Large intestine (tissue), 3 donors: Measurements from ENCODE around the gene REM2. TPM values are rescaled to one million over a fixed set of nuclear protein-coding genes. Genes with fewer than 3 reads are reported as not detected.
"Not testable (repeated sequence)": the region's sequence is repeated elsewhere in the genome, so short reads cannot be mapped to it uniquely, and the experiment has no call there.

Experiments used
- DNase-seq, 2 donors: peaks; one replicate each; pipeline versions ENCODE4 v3.0.0 to v3.0.0-alpha.2; 2013
- H3K27ac ChIP-seq: one replicate; pipeline ENCODE4 v1.5.1; 2013; ENCODE audit warnings: low read length
- H3K27me3 ChIP-seq: 2 replicates; pipeline ENCODE4 v1.6.1; 2013; ENCODE audit warnings: low read length; ENCODE audit not compliant: control insufficient read depth, insufficient read depth
- H3K36me3 ChIP-seq: 2 replicates; pipeline ENCODE4 v1.6.1; 2013; ENCODE audit warnings: low read length; ENCODE audit not compliant: control insufficient read depth, insufficient read depth
- H3K4me1 ChIP-seq: one replicate; pipeline ENCODE4 v1.6.1; 2013; ENCODE audit warnings: low read length; ENCODE audit not compliant: control insufficient read depth, insufficient read depth
- H3K4me3 ChIP-seq: one replicate; pipeline ENCODE4 v1.5.1; 2013; ENCODE audit warnings: low read length
- H3K9me3 ChIP-seq: one replicate; pipeline ENCODE4 v1.6.1; 2013; ENCODE audit warnings: mild to moderate bottlenecking, low read depth, low read length, moderate library complexity; ENCODE audit not compliant: control insufficient read depth
- WGBS: methylation state at CpG from one replicate; pipeline ENCODE4 v1.1.5; 2013; ENCODE audit warnings: low lambda C conversion rate; ENCODE audit not compliant: insufficient coverage; 5-methylcytosine and 5-hydroxymethylcytosine counted together
- polyA plus RNA-seq: library from polyadenylated mRNA; unstranded; fragments of 120-200 nt; gene quantifications from one replicate; pipeline ENCODE4 v1.2.1, GENCODE V29; 2013

The REM2 gene
- polyA plus RNA-seq, 1 donor, result 0.72 TPM

GRCh38 chr14:22848351-22849164 lies 34.5 kb upstream of the REM2 start:
- DNase-seq, result peak in 1 of 2 donors; percentile 57
- H3K27ac ChIP-seq, result peak overlapping the region; percentile 50
- H3K36me3 ChIP-seq, result peaks cover 34% of the 10 kb centered on the region
- no CpG with 5 or more reads among the region's 12 CpGs for WGBS
- no peak overlapping the region for H3K4me3 ChIP-seq
- H3K27me3 ChIP-seq, result no peaks in the 10 kb centered on the region
- no peaks in the 10 kb centered on the region for H3K9me3 ChIP-seq
- peaks cover 42% of the 10 kb centered on the region for H3K4me1 ChIP-seq

DNA sequence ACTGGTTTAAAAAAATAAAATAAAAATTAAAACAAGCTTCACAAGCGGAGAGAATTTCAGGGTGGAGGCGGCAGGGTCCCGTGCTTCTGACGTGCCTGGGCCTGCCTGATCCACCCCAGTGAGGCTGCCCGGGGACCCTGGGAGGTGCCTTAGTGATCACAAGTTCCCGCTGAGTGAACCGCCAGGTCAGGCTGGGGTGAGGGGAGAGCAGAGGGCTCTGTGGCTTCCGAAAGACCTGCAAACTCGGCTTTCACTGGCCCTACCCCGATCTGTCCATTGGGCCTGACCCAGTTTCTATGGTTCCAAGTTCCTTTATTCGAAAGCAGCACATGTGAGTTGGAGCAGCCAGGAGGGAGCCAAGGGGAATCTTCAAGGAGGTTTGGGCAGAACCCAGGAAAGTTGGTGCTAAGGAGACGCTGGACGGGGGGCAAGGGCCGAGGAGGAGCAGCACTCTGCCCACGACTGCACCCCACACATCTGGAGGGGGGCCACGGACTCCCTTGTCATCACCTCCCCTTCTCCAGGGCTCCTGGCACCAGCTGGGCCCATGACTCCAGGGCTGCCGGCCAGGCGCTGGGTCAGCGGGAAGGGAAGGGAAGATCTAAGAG lies 33.7 kb upstream of the REM2 start:
- H3K27ac ChIP-seq, result peak overlapping the region; percentile 50
- DNase-seq, result no peak
- WGBS, result no CpG with 5 or more reads among the region's 19 CpGs
- no peak overlapping the region for H3K4me3 ChIP-seq
- peaks cover 44% of the 10 kb centered on the region for H3K4me1 ChIP-seq
- peaks cover 26% of the 10 kb centered on the region for H3K36me3 ChIP-seq
- no peaks in the 10 kb centered on the region for H3K27me3 ChIP-seq
- no peaks in the 10 kb centered on the region for H3K9me3 ChIP-seq

- WGBS, result no CpG with 5 or more reads among the region's 9 CpGs
- Histone ChIP-seq H3K27ac (peak overlapping the region; percentile 92), H3K4me1 (peaks cover 52% of the 10 kb centered on the region), H3K36me3 (peaks cover 8% of the 10 kb centered on the region), H3K27me3 (no peaks in the 10 kb centered on the region), H3K9me3 (no peaks in the 10 kb centered on the region), H3K4me3 (no peak overlapping the region)
- DNase-seq, result no peak
Observed at GRCh38 chr14:22850944-22851764, 31.9 kb upstream of the REM2 start.

DNA sequence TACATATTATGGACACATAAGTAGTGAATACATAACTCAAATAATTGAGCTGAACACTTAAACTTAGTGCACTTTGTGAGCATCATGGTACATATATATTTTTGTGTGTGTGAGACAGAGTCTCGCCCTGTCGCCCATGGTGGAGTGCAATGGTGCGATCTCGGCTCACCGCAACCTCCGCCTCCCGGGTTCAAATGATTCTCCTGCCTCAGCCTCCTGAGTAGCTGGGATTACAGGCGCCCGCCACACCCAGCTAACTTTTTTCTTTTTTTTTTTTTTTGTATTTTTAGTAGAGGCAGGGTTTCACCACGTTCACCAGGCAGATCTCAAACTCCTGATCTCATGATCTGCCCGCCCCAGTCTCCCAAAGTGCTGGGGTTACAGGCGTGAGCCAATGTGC lies 30.8 kb upstream of the REM2 start:
- not testable (repeated sequence) for DNase-seq, H3K4me3 ChIP-seq, H3K36me3 ChIP-seq, H3K9me3 ChIP-seq, H3K27me3 ChIP-seq
- H3K27ac ChIP-seq, result peak overlapping the region; percentile 92
- peaks cover 52% of the 10 kb centered on the region for H3K4me1 ChIP-seq
- no CpG with 5 or more reads among the region's 12 CpGs for WGBS

DNA sequence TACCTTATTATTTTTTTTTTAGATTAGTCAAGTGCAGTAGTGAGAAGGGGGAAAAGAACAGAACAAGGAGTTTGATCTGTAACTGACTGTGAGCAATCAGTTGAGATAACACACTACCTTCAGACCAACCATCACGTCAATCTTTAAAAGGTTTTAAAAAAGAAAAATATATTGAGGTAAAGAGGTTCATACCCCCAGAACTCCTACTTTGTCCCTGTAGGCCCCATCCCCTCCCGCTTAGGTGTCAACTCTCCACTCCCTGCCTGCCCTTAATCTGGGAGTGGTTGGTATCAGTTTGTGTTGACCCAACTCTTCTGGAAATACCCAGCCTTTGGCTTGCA lies 30.5 kb upstream of the REM2 start:
- no CpG with 5 or more reads among the region's 2 CpGs for WGBS
- Histone ChIP-seq H3K27me3 (no peaks in the 10 kb centered on the region), H3K36me3 (no peaks in the 10 kb centered on the region), H3K9me3 (peaks cover 2% of the 10 kb centered on the region), H3K27ac (peak overlapping the region; percentile 92), H3K4me3 (no peak overlapping the region), H3K4me1 (peaks cover 52% of the 10 kb centered on the region)
- no peak for DNase-seq

GRCh38 chr14:22852940-22853767 lies 29.9 kb upstream of the REM2 start:
- H3K27me3 ChIP-seq, result no peaks in the 10 kb centered on the region
- H3K27ac ChIP-seq, result peak overlapping the region; percentile 92
- peak; percentile 91 to 97 for DNase-seq
- H3K9me3 ChIP-seq, result peaks cover 2% of the 10 kb centered on the region
- peaks cover 47% of the 10 kb centered on the region for H3K4me1 ChIP-seq
- H3K36me3 ChIP-seq, result no peaks in the 10 kb centered on the region
- peak overlapping the region; percentile 48 for H3K4me3 ChIP-seq
- WGBS, result no CpG with 5 or more reads among the region's 20 CpGs

- H3K27ac ChIP-seq, result peak overlapping the region; percentile 86
- H3K4me3 ChIP-seq, H3K9me3 ChIP-seq, H3K27me3 ChIP-seq, H3K36me3 ChIP-seq, DNase-seq: not testable (repeated sequence)
- peaks cover 44% of the 10 kb centered on the region for H3K4me1 ChIP-seq
- no CpG with 5 or more reads among the region's 11 CpGs for whole genome bisulfite sequencing
Observed at GRCh38 chr14:22854296-22854695, 28.7 kb upstream of the REM2 start.

DNA sequence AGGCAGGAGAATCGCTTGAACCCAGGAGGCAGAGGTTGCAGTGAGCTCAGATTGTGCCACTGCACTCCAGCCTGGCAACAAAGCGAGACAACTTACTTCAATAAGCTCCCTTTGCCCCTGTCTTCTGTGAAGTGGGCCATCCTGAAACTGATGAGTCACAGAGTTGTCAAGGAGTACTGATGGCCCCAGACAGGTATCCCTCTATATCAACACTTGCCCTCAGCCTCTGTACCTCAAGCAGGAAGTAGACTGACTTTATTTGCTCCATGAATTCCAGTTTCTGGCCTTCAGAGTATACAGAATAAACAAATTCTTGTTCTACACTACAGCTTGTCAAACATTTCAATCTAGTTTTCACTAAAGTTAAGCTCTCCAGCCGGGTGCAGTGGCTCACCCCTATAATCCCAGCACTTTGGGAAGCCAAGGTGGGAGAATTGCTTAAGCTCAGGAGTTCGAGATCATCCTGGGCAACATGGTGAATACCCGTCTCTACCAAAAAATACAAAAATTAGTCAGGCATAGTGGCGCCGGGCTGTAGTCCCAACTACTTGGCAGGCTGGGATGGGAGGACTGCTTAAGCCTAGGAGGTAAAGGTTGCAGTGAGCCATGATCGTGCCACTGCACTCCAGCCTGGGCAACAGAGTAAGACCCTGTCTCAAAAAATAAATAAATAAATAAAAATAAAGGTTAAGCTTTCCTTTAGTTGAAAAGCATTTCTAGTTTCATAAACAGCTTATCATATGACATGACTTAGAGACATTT lies 27.9 kb upstream of the REM2 start:
- Histone ChIP-seq H3K27me3 (no peaks in the 10 kb centered on the region), H3K4me1 (peaks cover 39% of the 10 kb centered on the region), H3K36me3 (no peaks in the 10 kb centered on the region), H3K4me3 (no peak overlapping the region), H3K27ac (peak overlapping the region; percentile 86), H3K9me3 (peaks cover 2% of the 10 kb centered on the region)
- peak; percentile 75 to 84 for DNase-seq
- WGBS, result no CpG with 5 or more reads among the region's 8 CpGs

- H3K27ac ChIP-seq, result no peak overlapping the region
- no peaks in the 10 kb centered on the region for H3K36me3 ChIP-seq
- H3K4me1 ChIP-seq, result peaks cover 29% of the 10 kb centered on the region
- no CpG with 5 or more reads among the region's 5 CpGs for WGBS
- H3K27me3 ChIP-seq, result no peaks in the 10 kb centered on the region
- DNase-seq, result no peak
- H3K9me3 ChIP-seq, result peaks cover 2% of the 10 kb centered on the region
- H3K4me3 ChIP-seq, result no peak overlapping the region
Observed at GRCh38 chr14:22856428-22856827, 26.6 kb upstream of the REM2 start.
